Measurements from ENCODE around the gene CCDC93.

CCDC93 gene

GRCh38 chr2:117984208-117984607 is 29.7 kb downstream of the CCDC93 start:
- DNase-seq, result no peak

DNA sequence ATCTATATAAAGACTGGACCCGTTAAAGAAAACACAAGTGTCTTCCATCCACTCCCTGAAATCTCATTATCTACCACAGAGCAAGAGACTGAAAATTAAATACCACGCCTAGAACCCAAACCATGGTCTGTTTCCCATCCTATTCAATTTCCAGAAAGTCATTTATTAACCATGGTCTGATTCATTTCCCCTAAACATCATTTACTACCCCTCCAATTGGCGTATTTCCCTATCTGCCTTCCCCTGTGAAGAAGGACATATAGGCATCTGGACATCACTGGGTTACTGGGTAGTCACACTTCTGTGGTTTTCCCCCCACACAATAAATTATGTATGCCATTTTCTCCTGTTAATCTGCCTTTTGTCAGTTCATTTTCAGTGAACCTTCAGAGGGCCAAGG is 30.8 kb downstream of the CCDC93 start:
- no peak for DNase-seq

DNA sequence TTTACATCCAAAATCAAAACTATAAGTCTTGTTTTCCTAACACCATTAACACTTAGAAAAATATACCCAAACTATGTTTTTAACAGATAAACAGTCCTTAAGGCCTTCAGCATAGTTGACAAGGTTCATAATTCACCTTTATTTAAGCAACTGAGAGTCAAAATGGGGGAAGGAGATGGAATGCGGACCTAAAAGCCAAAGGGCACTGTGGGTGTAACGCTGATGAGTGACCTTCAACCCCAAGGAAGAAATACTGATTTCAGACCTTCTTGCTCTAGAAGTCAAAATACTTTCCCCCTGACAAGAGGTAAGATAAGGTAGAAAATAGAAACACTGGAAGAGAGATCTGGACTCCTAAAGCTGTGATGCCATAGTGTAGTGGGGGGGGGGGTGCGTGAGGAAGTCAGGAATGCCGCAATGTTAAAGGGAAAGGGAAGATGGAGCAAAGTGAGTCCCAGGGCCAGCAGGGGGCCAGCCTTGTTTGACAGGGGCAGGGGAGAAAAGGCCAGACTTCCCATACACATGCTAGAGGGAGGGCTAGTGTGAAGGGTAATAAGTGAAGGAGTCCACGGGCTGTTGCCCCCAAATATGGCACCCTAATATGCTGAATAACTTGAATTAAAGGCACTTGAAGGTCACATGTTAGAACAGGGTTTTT is 31.4 kb downstream of the CCDC93 start:
- no peak for DNase-seq

DNA sequence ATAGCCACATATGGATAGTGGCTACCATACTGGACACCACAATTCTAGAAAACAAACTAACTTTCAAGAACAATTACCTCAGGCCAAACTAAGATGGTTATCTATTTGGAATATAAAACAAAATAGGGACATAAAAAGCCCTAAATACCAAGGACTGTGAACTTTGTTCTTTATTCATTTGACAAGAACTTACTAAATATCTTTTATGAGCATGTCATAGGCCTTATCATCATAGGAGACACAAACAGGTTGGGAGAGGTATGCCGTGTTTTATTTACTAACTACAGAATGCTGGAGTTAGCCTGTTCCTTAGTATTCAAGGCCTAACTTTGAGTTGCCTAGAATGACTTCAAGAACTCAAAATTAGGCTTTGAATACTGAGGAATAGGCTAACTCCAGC is 32.1 kb downstream of the CCDC93 start:
- no peak for DNase-seq

- no peak for DNase-seq
Measured at GRCh38 chr2:117980783-117981676, 32.8 kb downstream of the CCDC93 start.

GRCh38 chr2:117979911-117980701 is 33.8 kb downstream of the CCDC93 start:
- no peak for DNase-seq

DNA sequence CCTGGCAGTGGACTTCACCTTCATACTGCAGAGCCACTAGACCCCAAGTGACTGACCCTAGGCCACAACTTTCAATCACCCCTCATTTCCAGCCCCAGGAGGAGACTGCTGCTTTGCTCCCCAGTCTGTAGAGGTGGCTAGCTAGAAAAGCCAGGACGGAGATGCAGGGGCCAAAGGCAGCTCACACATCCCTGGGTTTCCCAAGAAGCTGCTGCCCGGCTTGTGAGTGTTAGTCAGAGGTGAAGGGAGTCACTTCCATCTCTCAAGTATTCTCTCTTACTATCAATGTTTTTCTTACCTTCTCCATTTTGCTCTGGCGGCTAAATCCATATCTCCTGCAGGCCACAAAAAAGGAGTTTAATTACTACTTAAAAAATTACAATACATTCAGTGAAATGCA is 36.2 kb downstream of the CCDC93 start:
- DNase-seq, result no peak

DNA sequence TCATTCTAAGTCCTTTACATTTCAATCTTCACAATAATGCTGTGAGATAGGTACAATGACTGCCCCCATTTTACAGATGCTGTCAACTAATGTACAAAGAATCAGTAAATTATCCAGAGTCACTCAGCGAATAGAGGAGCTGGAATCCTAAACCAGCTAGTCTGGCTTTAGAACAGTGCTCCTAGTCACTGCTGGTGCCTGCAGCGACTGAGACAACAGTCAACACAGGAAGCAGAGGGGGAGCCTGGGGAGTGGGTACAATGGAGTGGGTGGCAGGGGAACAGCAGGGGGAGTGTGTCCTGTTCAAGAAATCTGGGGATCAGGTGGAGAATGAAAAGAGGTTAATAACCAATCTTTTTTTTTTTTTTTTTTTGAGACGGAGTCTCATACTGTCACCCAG is 37.3 kb downstream of the CCDC93 start:
- no peak for DNase-seq

DNA sequence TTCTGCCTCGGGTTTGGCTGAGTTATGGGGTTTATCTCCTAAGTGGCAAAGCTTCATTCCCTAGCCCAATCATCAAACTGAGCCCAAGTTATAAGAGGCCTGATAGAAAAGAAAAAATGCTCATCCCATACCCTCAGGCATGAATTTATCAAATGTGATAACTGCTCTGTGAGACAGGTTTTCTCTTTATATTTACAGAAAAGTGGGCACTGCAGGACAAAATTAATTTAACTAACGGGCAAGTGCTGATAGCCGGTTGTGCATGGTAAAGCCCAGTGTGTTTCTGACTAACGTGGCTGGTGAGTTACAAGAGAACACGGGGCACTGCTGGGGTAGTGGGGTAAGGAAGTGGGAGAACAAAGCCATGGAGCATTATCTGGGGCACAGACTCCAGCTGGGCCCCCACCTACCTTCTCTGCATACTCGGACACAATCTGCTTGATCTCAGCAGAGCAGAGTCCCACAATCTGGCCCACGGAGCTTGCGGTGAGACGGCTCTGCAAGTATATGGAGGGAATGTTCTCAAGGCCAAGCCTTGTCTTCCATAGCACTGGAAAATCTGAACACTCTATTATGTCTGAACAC is 40.3 kb downstream of the CCDC93 start:
- DNase-seq, result no peak

- DNase-seq, result no peak
Measured at GRCh38 chr2:117972476-117973123, 41.3 kb downstream of the CCDC93 start.

DNA sequence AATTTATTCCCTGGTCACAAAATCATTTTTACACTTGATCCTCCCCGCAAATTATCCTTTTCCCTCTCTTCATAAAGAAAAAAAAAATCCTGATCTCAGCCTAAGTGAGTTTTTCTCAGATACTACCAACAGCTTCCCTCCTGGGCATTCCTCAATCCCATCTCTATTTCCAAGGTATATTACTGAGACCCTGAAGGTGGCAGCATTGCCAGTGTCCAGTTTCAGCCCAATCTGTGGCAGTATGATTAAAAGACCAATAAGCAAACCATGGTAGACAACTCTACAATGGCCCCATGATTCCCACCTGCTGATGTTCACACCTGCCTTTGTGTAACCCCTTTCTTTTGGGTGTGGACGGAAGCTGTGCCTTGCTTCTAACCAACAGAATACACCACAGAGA is 45.1 kb downstream of the CCDC93 start:
- no peak for DNase-seq

DNA sequence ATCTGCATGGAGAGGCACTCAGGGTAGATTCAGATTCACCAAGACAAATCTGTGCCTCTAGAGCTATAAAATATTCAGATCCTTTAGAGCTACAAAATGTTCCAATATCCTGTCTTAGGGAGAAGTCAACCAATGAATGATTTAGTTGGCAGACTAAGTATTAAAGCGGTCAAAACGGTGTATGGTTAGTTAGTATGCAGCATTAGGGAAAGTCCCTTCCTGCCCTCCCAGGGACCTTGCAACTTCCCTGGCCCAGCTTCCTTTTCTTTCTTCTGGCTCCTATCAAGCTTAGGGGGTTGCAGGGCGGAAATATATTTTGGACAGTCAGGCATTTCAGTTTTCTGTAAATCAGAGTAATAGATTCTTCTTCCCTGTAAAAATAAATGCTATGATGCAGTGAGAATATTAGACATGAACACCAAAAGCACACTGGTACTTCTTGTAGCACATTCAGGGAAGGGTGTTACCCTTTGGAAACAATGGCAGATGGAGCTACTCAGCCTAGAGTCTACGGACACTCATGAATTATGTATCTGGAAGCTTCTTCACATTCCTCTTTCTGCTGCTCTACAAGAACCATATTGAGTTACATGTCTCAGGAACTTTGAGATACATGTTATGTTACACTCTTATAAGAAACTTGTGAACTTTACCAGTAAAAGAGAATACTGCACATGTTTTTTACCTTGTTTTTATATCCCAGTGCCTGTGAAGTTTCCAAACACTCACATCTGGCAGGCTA is 45.7 kb downstream of the CCDC93 start:
- DNase-seq, result no peak

DNA sequence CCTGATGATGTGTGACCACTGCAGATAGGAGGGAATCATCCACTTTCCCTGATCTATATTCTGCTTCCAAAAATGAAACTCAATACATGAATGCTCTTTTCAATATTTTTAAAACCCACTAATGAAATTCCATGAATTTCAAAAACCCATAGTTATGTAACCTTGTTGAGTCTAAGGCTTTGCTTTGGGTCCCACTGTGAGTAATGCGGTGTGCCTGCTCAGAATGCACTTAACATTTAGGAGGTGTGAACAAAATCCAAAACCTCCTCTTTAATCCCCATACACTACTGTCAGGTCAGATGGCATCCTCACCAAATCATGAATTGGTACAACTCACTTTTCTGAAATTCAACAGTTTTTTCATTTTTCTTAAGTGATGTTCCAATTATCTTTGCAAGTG is 50.4 kb downstream of the CCDC93 start:
- no peak for DNase-seq

GRCh38 chr2:117961201-117961600 is 52.7 kb downstream of the CCDC93 start:
- DNase-seq, result no peak

DNA sequence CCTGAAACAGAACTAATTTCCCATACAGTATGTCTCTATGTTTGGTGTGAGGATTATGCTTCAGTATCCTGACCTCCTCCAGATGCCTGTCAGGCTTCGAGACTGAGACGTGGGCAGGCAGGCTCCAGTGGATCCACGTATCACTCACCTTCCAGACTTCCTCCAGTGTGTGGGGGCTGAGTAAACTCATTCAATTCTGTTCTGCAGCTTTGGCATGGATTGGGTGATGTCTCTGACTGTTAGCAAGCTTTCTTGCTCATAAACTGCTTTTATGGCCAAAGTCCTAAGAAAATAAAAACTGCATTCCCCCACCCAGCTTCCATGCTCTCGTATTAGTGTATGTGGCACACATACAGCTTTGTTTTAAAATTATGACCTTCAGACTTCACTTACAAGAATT is 53.6 kb downstream of the CCDC93 start:
- no peak for DNase-seq

DNA sequence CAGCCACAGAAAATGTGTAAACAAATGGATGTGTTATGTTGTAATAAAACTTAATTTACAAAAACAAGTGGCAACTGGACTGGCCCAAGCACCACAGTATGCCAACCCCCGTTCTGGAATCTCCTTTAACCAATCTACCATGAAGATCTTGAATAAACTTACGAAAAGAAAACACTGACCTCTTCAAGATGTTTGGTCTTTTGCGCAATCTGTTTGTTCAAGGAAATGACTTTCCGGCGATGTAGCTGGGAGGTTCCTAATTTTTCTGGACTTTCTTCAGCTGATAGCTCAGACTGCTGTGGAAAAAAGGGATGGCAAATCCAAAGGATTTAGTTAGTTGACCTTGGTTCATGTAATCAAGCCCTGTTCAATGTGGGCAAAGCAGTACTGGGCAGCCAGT is 55.7 kb downstream of the CCDC93 start:
- no peak for DNase-seq

GRCh38 chr2:117957616-117958015 is 56.3 kb downstream of the CCDC93 start:
- no peak for DNase-seq

GRCh38 chr2:117956036-117956796 is 57.7 kb downstream of the CCDC93 start:
- no peak for DNase-seq

DNA sequence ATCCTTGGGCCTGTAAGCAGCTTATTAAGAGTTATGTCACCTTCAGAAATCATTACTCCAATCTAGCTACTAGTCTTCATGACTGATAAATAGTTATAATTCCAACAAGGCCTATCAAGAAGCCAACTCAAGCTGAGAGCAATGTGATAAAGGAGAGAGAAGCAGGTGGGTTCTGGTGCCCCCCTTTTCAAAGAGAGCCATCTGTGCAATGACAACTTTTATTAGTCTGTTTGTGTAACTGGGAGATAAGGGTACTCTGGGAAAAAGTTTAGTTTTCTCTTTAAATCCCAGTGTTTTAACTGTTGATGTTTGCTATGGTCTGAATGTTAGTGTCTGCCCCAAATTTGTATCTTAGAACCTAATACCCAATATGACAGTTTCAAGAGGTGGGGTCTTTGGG is 60.6 kb downstream of the CCDC93 start:
- DNase-seq, result no peak

- no peak for DNase-seq
Measured at GRCh38 chr2:117952701-117953100, 61.2 kb downstream of the CCDC93 start.

- no peak for DNase-seq
Measured at GRCh38 chr2:117952228-117952627, 61.6 kb downstream of the CCDC93 start.

All from 8988T (cell line).